Type B pancreatic cell (in vitro differentiated cells): Measurements from ENCODE around the gene PAN2. TPM values are rescaled to one million over a fixed set of nuclear protein-coding genes. Genes with fewer than 3 reads are reported as not detected.

Source experiments
- DNase-seq: peaks from one replicate; pipeline ENCODE4 v3.0.0; 2021; ENCODE audit warnings: mixed read lengths; ENCODE audit not compliant: unreplicated experiment; ENCODE audit errors: extremely low spot score
- H3K27ac Mint-ChIP-seq: 2 replicates; pipeline ENCODE4 v1.8.0; 2021; ENCODE audit warnings: mild to moderate bottlenecking, mixed read lengths
- H3K27me3 Mint-ChIP-seq: 2 replicates; pipeline ENCODE4 v1.8.0; 2021; ENCODE audit warnings: mixed read lengths
- H3K36me3 Mint-ChIP-seq: 2 replicates; pipeline ENCODE4 v1.8.0; 2021; ENCODE audit warnings: mixed read lengths
- H3K4me1 Mint-ChIP-seq: one replicate; pipeline ENCODE4 v1.8.0; 2021; ENCODE audit warnings: mixed read lengths; ENCODE audit not compliant: unreplicated experiment
- H3K4me3 Mint-ChIP-seq: 2 replicates; pipeline ENCODE4 v1.8.0; 2021; ENCODE audit warnings: mild to moderate bottlenecking, mixed read lengths
- H3K9me3 Mint-ChIP-seq: 2 replicates; pipeline ENCODE4 v1.8.0; 2021; ENCODE audit warnings: mixed read lengths
- total RNA-seq: library from RNA; stranded (reverse); gene quantifications from 2 replicates; pipeline ENCODE4 v1.2.1, GENCODE V29; 2021; ENCODE audit warnings: low replicate concordance
- TF ChIP-seq, protein P1 (sequence below): fragments of 200-600 bp; sonication (generic); conservative IDR thresholded peaks from 2 replicates; pipeline ENCODE4 v1.5.0; 2021; ENCODE audit warnings: antibody characterized with exemption, mild to moderate bottlenecking

PAN2 gene
- total RNA-seq, 1 donor from 2014 or later = 77.5 TPM

DNA sequence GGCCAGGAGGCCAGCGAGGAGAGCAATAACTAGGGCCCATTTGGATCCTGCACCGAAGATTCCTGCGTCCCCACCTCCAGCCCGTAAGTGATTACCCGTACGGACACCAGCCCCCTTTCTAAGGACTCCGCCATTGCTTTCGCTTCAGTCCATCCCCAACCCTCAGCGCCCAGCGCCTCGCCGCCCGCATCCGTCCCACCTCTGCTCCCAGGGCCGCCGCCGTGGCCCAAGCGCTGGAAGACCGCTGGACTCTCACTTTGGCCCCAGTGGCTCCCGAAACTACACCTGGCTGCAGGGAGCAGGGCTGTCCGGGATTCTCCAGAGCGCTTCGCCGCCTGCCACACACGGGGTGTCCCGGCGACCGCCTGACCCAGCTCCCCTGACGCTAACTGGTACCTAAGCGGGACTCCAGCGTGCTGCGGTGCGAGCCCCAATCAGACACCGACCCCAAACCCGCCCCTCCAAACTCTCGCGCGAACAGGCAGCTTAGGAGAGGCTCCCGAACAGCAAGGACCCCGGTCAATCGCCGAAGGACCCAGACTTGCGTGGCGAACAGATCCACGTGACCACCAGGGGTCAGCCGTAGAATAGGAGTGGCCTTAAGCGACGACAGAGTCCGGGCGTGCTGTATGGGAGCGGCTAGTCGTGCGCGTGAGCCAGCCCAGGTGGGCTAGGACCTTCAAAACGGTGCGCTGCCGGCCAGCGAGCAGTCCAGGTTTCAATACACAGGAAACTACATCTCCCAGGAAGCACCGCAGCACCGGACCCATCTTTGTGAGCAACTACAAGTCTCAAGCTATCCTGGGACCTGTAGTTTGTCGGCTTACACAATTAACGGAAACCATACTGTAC, 18.0 kb downstream of the PAN2 start, which contains the start of gene CNPY2:
Gene CNPY2 (minus strand): TSS at position 367 of the 852 bp plus-strand sequence. CDS start 771 bp downstream, outside the sequence.
- Mint-ChIP-seq H3K27ac (peak within 1 kb of the TSS; percentile 99), H3K4me3 (peak within 1 kb of the TSS; percentile 99), H3K9me3 (no peaks in the 10 kb centered on the region), H3K27me3 (no peaks in the 10 kb centered on the region), H3K36me3 (peaks cover 5% of the 10 kb centered on the region), H3K4me1 (peaks cover 5% of the 10 kb centered on the region)
- TF ChIP-seq, protein P1, sequence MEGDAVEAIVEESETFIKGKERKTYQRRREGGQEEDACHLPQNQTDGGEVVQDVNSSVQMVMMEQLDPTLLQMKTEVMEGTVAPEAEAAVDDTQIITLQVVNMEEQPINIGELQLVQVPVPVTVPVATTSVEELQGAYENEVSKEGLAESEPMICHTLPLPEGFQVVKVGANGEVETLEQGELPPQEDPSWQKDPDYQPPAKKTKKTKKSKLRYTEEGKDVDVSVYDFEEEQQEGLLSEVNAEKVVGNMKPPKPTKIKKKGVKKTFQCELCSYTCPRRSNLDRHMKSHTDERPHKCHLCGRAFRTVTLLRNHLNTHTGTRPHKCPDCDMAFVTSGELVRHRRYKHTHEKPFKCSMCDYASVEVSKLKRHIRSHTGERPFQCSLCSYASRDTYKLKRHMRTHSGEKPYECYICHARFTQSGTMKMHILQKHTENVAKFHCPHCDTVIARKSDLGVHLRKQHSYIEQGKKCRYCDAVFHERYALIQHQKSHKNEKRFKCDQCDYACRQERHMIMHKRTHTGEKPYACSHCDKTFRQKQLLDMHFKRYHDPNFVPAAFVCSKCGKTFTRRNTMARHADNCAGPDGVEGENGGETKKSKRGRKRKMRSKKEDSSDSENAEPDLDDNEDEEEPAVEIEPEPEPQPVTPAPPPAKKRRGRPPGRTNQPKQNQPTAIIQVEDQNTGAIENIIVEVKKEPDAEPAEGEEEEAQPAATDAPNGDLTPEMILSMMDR = peak; percentile 45
- DNase-seq = peak; percentile 96

DNA sequence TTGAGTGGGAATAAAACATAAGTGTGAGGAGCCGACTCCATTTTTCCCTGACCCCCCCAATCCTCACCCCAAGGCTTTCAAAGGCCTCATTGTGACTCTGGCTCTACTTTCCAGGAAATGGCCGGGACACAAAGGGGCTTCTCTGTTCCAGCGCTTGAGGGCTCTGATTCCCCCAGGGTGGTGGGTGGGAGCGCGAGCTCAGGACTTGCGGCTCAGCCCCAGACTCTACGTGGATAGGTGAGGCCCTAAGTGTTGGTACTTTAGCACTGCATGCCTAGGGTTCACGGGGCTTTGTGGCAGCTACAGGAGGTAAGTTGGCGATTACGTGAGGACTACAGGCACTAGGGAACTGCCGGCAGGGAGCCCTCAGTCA, 18.6 kb downstream of the PAN2 start:
- DNase-seq = no peak
- Mint-ChIP-seq H3K4me1 (peaks cover 5% of the 10 kb centered on the region), H3K27ac (peak overlapping the region; percentile 99), H3K36me3 (peaks cover 5% of the 10 kb centered on the region), H3K27me3 (no peaks in the 10 kb centered on the region), H3K9me3 (no peaks in the 10 kb centered on the region), H3K4me3 (peak overlapping the region; percentile 99)
- TF ChIP-seq, protein P1 = no peak

DNA sequence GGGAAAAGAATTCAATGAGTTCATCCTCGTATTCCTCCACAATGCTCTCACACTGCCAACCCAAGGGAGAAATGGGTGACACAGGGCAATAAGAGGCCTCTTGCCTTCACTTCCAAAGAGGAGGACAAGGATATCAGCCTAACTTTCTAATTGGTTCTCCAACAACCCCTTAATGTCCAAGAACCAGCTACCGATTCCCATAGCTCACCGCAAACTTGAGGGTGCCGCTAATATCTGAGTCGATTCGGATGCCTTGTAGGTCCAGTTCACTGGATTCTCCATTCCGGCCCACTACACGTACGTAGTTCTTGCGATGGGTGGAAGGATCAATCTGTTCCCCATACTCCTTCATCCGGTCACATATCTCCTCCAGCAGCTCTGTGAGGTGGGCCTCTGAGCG, 22.8 kb downstream of the PAN2 start:
- Mint-ChIP-seq H3K27me3 (no peaks in the 10 kb centered on the region), H3K4me1 (peaks cover 5% of the 10 kb centered on the region), H3K36me3 (peaks cover 16% of the 10 kb centered on the region), H3K4me3 (no peak overlapping the region), H3K9me3 (no peaks in the 10 kb centered on the region), H3K27ac (no peak overlapping the region)
- DNase-seq = no peak
- TF ChIP-seq, protein P1 = no peak

DNA sequence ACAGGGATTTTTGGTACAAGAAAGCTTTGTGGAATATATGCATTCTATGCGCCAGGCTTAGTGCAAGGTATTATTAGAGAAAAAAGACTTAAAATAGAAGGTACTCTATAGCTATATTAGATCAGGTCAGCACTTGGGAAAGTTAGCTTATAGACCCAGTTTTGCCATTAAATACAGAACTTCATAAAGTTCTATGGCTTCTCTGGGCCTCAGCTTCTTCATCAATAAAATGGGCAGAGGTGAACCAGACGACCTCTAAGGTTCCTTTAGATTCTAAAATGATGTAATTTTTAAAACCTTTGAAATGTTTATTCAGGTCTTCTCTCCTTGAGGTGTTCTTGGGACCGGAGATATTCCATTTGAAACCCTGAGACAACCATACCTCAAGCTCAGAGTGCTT, 25.1 kb downstream of the PAN2 start:
- Mint-ChIP-seq H3K4me3 (no peak overlapping the region), H3K36me3 (peaks cover 15% of the 10 kb centered on the region), H3K27ac (no peak overlapping the region), H3K4me1 (no peaks in the 10 kb centered on the region), H3K9me3 (no peaks in the 10 kb centered on the region), H3K27me3 (no peaks in the 10 kb centered on the region)
- DNase-seq = no peak
- TF ChIP-seq, protein P1 = no peak

DNA sequence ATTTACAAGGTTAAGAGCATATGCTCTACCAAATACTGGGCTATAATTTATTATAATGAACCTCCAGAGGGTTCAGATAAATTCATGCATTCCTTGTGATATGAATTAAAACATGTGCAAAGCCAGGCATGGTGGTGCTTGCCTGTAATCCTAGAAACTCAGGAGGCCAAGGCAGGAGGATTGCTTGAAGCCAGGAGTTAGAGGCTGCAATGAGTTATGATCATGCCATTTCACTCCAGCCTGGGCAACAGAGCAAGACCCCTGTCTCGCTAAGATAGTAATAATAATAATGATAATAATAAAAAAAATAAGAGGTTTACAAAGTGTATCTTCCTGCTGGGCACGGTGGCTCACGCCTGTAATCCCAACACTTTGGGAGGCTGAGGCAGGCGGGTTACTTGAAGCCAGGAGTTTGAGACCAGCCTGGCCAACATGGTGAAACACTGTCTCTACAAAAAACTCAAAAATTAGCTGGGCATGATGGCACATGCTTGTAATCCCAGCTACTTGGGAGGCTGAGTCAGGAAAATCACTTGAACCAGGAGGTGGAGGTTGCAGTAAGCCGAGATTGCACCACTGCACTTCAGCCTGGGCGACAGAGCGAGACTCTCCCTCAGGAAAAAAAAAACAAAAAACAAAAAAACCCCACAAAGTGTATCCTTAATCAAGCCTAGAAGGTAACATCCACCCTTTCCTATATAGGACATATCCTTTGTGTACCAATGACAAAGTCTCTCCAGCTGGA, 26.4 kb downstream of the PAN2 start:
- no peak for DNase-seq
- TF ChIP-seq, protein P1 = no peak
- Mint-ChIP-seq H3K4me3 (no peak overlapping the region), H3K9me3 (no peaks in the 10 kb centered on the region), H3K27me3 (no peaks in the 10 kb centered on the region), H3K36me3 (peaks cover 16% of the 10 kb centered on the region), H3K27ac (no peak overlapping the region), H3K4me1 (peaks cover under 1% of the 10 kb centered on the region)
